Measurements from ENCODE around the gene ALK. TPM values are rescaled to one million over a fixed set of nuclear protein-coding genes. Genes with fewer than 3 reads are reported as not detected.

The ALK gene
- total RNA-seq, 4 donors from 2014 or later, result 0.19 TPM; not detected in 3

DNA sequence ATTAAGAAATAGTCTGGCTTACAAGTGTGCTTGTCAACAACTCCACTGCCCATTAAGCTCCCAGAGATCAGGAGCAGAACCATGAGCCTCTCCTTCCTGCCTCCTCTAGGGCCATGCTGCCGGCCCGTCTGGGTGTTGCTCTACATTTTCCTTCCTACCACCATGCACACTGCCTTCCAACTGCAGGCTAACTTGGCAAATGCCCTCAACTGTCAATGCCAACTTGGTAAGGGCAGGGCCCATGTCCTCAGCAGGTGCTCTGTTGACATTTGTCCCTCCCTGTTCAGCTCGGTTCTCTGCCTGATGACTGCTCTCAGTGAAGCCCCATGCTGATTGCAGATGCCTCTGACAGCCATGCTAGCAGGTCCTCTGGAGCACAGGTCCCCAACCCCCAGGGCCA is 345.2 kb downstream of the ALK start:
- intact Hi-C loops (cut with DNase I), result no loop called here
- 24 to 39% methylated on average over 2 to 3 of the region's 3 CpGs for WGBS, 2 donors
- H3K36me3 ChIP-seq, result no peaks in the 10 kb centered on the region

DNA sequence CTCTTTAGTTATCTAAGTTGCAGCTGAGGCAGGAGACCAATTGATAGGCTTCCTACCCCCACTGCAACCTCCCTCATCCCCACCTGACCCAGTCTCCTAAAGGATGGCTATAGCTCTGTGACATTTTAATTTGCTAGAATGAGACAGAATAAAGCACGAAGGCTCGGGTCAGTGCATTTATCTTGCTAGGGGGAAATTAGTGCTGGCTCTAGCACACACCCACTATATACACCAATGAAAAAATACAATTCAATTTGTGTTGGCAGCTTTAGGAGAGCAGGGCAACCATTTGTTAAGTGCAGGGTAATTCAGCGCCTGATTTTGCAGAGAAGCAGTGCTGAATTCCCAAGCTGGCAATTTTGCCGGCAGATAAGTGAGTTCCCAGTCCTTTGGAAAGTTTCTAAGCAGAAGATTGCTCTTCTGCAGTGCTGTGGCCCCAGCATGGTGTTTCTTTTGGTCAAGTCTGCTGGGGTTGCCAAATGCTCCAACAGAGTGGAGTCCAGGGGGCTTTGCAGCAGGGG is 346.0 kb downstream of the ALK start:
- TF ChIP-seq, protein P1, sequence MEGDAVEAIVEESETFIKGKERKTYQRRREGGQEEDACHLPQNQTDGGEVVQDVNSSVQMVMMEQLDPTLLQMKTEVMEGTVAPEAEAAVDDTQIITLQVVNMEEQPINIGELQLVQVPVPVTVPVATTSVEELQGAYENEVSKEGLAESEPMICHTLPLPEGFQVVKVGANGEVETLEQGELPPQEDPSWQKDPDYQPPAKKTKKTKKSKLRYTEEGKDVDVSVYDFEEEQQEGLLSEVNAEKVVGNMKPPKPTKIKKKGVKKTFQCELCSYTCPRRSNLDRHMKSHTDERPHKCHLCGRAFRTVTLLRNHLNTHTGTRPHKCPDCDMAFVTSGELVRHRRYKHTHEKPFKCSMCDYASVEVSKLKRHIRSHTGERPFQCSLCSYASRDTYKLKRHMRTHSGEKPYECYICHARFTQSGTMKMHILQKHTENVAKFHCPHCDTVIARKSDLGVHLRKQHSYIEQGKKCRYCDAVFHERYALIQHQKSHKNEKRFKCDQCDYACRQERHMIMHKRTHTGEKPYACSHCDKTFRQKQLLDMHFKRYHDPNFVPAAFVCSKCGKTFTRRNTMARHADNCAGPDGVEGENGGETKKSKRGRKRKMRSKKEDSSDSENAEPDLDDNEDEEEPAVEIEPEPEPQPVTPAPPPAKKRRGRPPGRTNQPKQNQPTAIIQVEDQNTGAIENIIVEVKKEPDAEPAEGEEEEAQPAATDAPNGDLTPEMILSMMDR (IDR thresholded peaks at IDR 0.05), result no peak
- no peak for TF ChIP-seq POLR2A (IDR thresholded peaks at IDR 0.05)
- no peak for DNase-seq
- intact Hi-C loops (cut with DNase I), result no loop called here
- Histone ChIP-seq H3K27me3 (peaks cover 0 to 14% (median 0%) of the 10 kb centered on the region in 4 donors), H3K4me3 (no peak overlapping the region), H3K4me1 (no peaks in the 10 kb centered on the region), H3K9me3 (no peaks in the 10 kb centered on the region), H3K36me3 (no peaks in the 10 kb centered on the region), H3K27ac (no peak overlapping the region)
- 66 to 79% methylated on average over 4 of the region's 4 CpGs for WGBS, 2 donors

More for the DNA sequence above, 345.2 kb downstream of the ALK start:
- TF ChIP-seq, protein P1 (IDR thresholded peaks at IDR 0.05), result no peak
- TF ChIP-seq POLR2A (IDR thresholded peaks at IDR 0.05), result no peak
- Histone ChIP-seq H3K9me3 (no peaks in the 10 kb centered on the region), H3K27ac (no peak overlapping the region), H3K4me1 (no peaks in the 10 kb centered on the region), H3K4me3 (no peak overlapping the region), H3K27me3 (peaks cover 0 to 14% (median 0%) of the 10 kb centered on the region in 4 donors)
- DNase-seq, result no peak

GRCh38 chr2:29573612-29574011 is 347.8 kb downstream of the ALK start:
- TF ChIP-seq POLR2A (IDR thresholded peaks at IDR 0.05), result no peak
- TF ChIP-seq, protein P1 (IDR thresholded peaks at IDR 0.05), result no peak
- intact Hi-C loops (cut with DNase I), result no loop called here
- no peaks in the 10 kb centered on the region for H3K4me1 ChIP-seq
- peaks cover 0 to 11% (median 0%) of the 10 kb centered on the region in 4 donors for H3K27me3 ChIP-seq
- H3K27ac ChIP-seq, result no peak overlapping the region
- DNase-seq, result no peak
- no peaks in the 10 kb centered on the region for H3K9me3 ChIP-seq
- no peaks in the 10 kb centered on the region for H3K36me3 ChIP-seq
- WGBS, 2 donors, result 76 to 86% methylated on average over 4 of the region's 4 CpGs
- H3K4me3 ChIP-seq, result no peak overlapping the region

GRCh38 chr2:29573147-29573546 is 348.2 kb downstream of the ALK start:
- H3K9me3 ChIP-seq, result no peaks in the 10 kb centered on the region
- no peaks in the 10 kb centered on the region for H3K36me3 ChIP-seq
- H3K27me3 ChIP-seq, result peaks cover 0 to 7% (median 0%) of the 10 kb centered on the region in 4 donors
- intact Hi-C loops (cut with DNase I), result no loop called here
- WGBS, 2 donors, result 85 to 91% methylated on average over 2 of the region's 2 CpGs
- no peak overlapping the region for H3K4me3 ChIP-seq
- no peak overlapping the region for H3K27ac ChIP-seq
- no peaks in the 10 kb centered on the region for H3K4me1 ChIP-seq
- no peak for DNase-seq
- TF ChIP-seq POLR2A (IDR thresholded peaks at IDR 0.05), result no peak
- TF ChIP-seq, protein P1 (IDR thresholded peaks at IDR 0.05), result no peak

DNA sequence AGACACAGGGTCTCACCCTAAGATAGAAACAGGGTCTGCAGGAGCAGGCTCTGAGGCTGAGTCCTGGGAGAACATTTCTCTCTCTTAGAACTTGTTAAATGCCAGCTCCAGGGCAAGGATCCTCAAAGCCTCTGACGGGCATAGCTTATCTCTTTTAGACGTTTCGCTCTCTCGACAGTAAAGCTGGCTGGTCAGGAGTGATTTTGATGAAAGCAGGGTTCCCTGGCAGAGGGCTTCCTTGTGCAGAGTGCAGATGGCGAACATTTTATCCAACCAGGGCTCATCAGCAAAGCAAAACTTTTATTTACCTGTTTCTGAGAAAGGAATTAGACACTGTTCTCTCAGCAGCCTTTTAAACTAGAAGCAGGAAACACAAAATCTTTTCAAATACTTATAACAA is 350.8 kb downstream of the ALK start:
- no peak for DNase-seq
- H3K27ac ChIP-seq, result no peak overlapping the region
- peaks cover 0 to under 1% (median 0%) of the 10 kb centered on the region in 4 donors for H3K27me3 ChIP-seq
- intact Hi-C loops (cut with DNase I), result no loop called here
- no peaks in the 10 kb centered on the region for H3K4me1 ChIP-seq
- H3K4me3 ChIP-seq, result no peak overlapping the region
- TF ChIP-seq POLR2A (IDR thresholded peaks at IDR 0.05), result no peak
- TF ChIP-seq, protein P1 (IDR thresholded peaks at IDR 0.05), result no peak
- H3K36me3 ChIP-seq, result no peaks in the 10 kb centered on the region
- no peaks in the 10 kb centered on the region for H3K9me3 ChIP-seq
- 71 to 83% methylated on average over 5 of the region's 5 CpGs for WGBS, 2 donors
